Superior temporal gyrus (tissue), 1 donor: ENCODE data around the gene MAP2.
A peak's percentile ranks its signal among the peaks of the same experiment; 100 is the strongest.

Source experiments
- DNase-seq: peaks from one replicate; pipeline ENCODE4 v3.0.0-alpha.2; 2016; ENCODE audit errors: extremely low spot score

Gene MAP2

GRCh38 chr2:209713219-209713618 lies 289.4 kb downstream of the MAP2 start:
- no peak for DNase-seq

- no peak for DNase-seq
Observed at GRCh38 chr2:209719034-209719433, 295.2 kb downstream of the MAP2 start.

GRCh38 chr2:209721497-209721896 lies 297.6 kb downstream of the MAP2 start:
- no peak for DNase-seq

- no peak for DNase-seq
Observed at GRCh38 chr2:209726311-209726710, 302.5 kb downstream of the MAP2 start.

GRCh38 chr2:209727077-209727476 lies 303.2 kb downstream of the MAP2 start:
- no peak for DNase-seq

GRCh38 chr2:209734805-209735204 lies 311.0 kb downstream of the MAP2 start:
- DNase-seq: no peak

- DNase-seq: no peak
Observed at GRCh38 chr2:209741953-209742352, 318.1 kb downstream of the MAP2 start.

- DNase-seq: no peak
Observed at GRCh38 chr2:209753020-209753419, 329.2 kb downstream of the MAP2 start.

GRCh38 chr2:209757163-209757562 lies 333.3 kb downstream of the MAP2 start:
- no peak for DNase-seq

- no peak for DNase-seq
Observed at GRCh38 chr2:209761566-209761965, 337.7 kb downstream of the MAP2 start.

- no peak for DNase-seq
Observed at GRCh38 chr2:209762563-209762962, 338.7 kb downstream of the MAP2 start.

- DNase-seq: no peak
Observed at GRCh38 chr2:209763106-209763505, 339.3 kb downstream of the MAP2 start.

GRCh38 chr2:209766613-209767012 lies 342.8 kb downstream of the MAP2 start:
- DNase-seq: no peak

GRCh38 chr2:209767316-209767715 lies 343.5 kb downstream of the MAP2 start:
- DNase-seq: no peak

GRCh38 chr2:209768557-209768956 lies 344.7 kb downstream of the MAP2 start:
- no peak for DNase-seq

- peak; percentile 48 for DNase-seq
Observed at GRCh38 chr2:209771474-209772289, 347.8 kb downstream of the MAP2 start, which contains the start of gene UNC80. UNC80 (plus strand) TSS chr2:209771832; CDS start chr2:209772073, 241 bp downstream.

GRCh38 chr2:209772290-209772685 lies 348.4 kb downstream of the MAP2 start:
- no peak for DNase-seq

GRCh38 chr2:209773377-209773776 lies 349.5 kb downstream of the MAP2 start:
- no peak for DNase-seq
